AG09309 (cell line): ENCODE results near the gene LRP11.
A peak's percentile ranks its signal among the peaks of the same experiment; 100 is the strongest.

Experiments
- DNase-seq: peaks from one replicate; pipeline ENCODE4 v3.0.0-alpha.2; 2010; ENCODE audit warnings: low read depth
- H3K4me3 ChIP-seq: 2 replicates; pipeline ENCODE4 v1.5.1; 2011; ENCODE audit warnings: mild to moderate bottlenecking, low read depth, low read length, moderate library complexity; ENCODE audit not compliant: control insufficient read depth
- CTCF ChIP-seq: IDR thresholded peaks from 2 replicates; pipeline ENCODE4 v1.5.1; 2011; ENCODE audit warnings: mild to moderate bottlenecking, low read depth, low read length, inconsistent platforms; ENCODE audit not compliant: insufficient read depth, control insufficient read depth; ENCODE audit errors: missing control alignments

LRP11 gene

GRCh38 chr6:149901444-149902140 is 37.4 kb upstream of the LRP11 start:
- no peak overlapping the region for H3K4me3 ChIP-seq
- no peak for DNase-seq
- TF ChIP-seq CTCF: no peak

- TF ChIP-seq CTCF: no peak
- H3K4me3 ChIP-seq: no peak overlapping the region
- DNase-seq: no peak
These were observed 36.7 kb upstream of the LRP11 start for GRCh38 chr6:149900620-149901443.

DNA sequence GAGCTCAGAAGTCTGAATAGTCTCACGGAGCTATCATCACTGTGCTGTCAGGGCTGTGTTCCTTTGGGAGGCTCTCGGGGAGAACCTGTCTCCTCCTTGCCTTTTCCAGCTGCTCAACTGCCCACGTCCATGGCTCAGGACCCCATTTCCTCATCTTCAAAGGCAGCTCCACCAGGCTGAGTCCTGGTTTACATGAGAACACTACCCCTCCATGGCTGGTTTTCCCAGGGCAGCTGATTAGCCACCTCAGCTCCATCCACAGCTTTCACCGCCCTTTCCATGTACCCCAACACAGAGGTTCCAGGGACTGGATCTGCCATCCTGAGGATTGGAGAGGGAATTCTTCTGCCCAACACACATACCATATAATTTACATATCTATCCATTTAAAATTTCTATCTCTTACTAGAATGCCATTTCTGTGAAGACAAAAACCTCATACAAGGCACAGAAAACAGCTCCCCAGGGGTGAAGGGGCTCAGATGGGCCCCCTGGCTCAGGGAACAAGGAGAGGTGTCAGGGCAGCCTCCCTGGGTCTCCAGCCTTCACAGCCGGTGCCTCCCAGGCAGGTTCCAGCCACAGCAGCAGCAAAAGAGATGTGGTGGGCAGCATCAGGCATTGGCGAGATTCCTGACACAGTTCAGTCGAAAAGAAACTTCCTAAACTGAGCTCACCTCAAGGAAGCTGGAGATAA is 35.9 kb upstream of the LRP11 start:
- TF ChIP-seq CTCF: no peak
- no peak overlapping the region for H3K4me3 ChIP-seq
- no peak for DNase-seq

DNA sequence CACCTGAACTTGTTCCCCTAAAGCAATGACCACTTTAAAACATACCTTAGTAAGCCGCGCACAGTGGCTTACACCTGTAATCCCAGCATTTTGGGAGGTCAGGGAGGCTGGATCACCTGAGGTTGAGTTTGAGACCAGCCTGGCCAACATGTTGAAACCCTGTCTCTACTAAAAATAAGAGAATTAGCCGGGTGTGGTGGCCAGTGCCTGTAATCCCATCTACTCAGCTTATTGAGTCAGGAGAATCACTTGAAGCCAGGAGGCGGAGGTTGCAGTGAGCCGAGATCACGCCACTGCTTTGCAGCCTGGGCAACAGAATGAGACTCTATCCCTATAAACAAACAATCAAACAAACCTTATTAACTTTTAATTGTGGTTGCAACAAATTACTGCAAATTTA is 35.3 kb upstream of the LRP11 start:
- no peak for TF ChIP-seq CTCF
- DNase-seq: no peak
- no peak overlapping the region for H3K4me3 ChIP-seq

- H3K4me3 ChIP-seq: no peak overlapping the region
- no peak for DNase-seq
- TF ChIP-seq CTCF: no peak
These were observed 34.8 kb upstream of the LRP11 start for GRCh38 chr6:149898966-149899365.

- no peak for TF ChIP-seq CTCF
- peak within 1 kb of the TSS; percentile 43 for H3K4me3 ChIP-seq
- no peak for DNase-seq
These were observed 33.9 kb upstream of the LRP11 start, which contains the start of gene RAET1E for GRCh38 chr6:149897855-149898744. RAET1E (minus strand) TSS chr6:149898113; CDS start chr6:149890901, 7,212 bp downstream.
